ENCODE results near the gene TNK1.
"Not testable (repeated sequence)": the region's sequence is repeated elsewhere in the genome, so short reads cannot be mapped to it uniquely, and the experiment has no call there.

Gene TNK1

DNA sequence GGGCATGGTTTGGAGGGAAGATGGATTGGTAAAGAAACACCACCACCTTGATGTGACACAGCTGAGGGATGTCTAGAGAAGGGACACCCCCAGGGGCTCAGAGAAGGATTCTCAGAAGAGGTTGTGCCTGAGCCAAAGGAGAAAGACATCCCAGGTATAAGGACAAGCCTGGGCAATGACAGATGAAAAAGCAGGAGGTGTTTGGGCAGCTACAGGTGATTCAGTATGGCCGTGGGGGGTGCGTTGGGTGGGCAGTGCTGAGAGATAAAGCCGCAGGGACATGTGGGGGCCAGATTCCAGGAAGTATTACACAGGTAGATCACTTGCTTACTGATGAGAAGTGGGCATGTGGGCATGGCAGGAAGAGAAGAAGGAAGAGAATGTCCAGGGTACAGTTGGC, 19.0 kb upstream of the TNK1 start:
- Histone ChIP-seq H3K9ac (ENCODE audit: low read length) (no peak overlapping the region), H3K4me1 (ENCODE audit: insufficient read depth, low read length, severe bottlenecking) (no peaks in the 10 kb centered on the region), H3K79me2 (ENCODE audit: insufficient read depth, low read length) (no peaks in the 10 kb centered on the region), H3K27me3 (ENCODE audit: insufficient read depth, low read length) (peaks cover 10% of the 10 kb centered on the region; the same call in 1 of the 2 replicates), H3K4me2 (ENCODE audit: low read length) (no peak overlapping the region), H3K9me2 (ENCODE audit: low read depth, low read length) (no peaks in the 10 kb centered on the region), H3K4me3 (ENCODE audit: low read depth, low read length, poor library complexity, severe bottlenecking) (no peak overlapping the region), H3K36me3 (ENCODE audit: insufficient read depth, low read length) (no peaks in the 10 kb centered on the region), H3K27ac (ENCODE audit: low read depth, low read length, poor library complexity, severe bottlenecking) (no peak overlapping the region), H3F3A (ENCODE audit: insufficient read depth, low read length) (no peaks in the 10 kb centered on the region), H3K9me3 (ENCODE audit: low read length) (no peaks in the 10 kb centered on the region), H2AFZ (ENCODE audit: low read length) (no peak overlapping the region), H4K20me1 (ENCODE audit: insufficient read depth, low read length) (no peaks in the 10 kb centered on the region)
- TF ChIP-seq, protein P1, sequence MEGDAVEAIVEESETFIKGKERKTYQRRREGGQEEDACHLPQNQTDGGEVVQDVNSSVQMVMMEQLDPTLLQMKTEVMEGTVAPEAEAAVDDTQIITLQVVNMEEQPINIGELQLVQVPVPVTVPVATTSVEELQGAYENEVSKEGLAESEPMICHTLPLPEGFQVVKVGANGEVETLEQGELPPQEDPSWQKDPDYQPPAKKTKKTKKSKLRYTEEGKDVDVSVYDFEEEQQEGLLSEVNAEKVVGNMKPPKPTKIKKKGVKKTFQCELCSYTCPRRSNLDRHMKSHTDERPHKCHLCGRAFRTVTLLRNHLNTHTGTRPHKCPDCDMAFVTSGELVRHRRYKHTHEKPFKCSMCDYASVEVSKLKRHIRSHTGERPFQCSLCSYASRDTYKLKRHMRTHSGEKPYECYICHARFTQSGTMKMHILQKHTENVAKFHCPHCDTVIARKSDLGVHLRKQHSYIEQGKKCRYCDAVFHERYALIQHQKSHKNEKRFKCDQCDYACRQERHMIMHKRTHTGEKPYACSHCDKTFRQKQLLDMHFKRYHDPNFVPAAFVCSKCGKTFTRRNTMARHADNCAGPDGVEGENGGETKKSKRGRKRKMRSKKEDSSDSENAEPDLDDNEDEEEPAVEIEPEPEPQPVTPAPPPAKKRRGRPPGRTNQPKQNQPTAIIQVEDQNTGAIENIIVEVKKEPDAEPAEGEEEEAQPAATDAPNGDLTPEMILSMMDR (IDR thresholded peaks at IDR 0.05; ENCODE audit: low read length) = no peak
- TF ChIP-seq EZH2 (IDR thresholded peaks at IDR 0.05; ENCODE audit: borderline replicate concordance, low read length) = no peak

DNA sequence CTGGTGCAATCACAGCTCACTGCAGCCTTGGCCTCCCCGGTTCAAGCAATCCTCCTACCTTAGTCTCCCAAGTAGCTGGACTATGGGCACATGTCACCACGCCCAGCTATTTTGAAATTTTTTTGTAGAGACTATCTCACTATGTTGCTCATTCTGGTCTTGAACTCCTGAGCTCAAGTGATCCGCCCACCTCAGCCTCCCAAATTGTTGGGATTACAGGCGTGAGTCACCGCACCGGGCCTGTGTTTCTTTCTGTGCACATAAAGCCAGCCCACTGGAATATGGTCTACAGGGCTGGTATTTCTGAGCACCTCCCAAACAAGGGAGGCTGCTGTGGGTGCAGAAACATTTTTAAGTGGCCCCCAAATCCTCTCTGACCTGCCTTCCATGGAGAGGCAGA, 17.6 kb upstream of the TNK1 start:
- H3K27ac ChIP-seq (ENCODE audit: low read depth, low read length, poor library complexity, severe bottlenecking) = no peak overlapping the region
- peaks cover 10% of the 10 kb centered on the region; the same call in 1 of the 2 replicates for H3K27me3 ChIP-seq (ENCODE audit: insufficient read depth, low read length)
- H3K4me2 ChIP-seq (ENCODE audit: low read length) = no peak overlapping the region
- H3K4me1 ChIP-seq (ENCODE audit: insufficient read depth, low read length, severe bottlenecking) = no peaks in the 10 kb centered on the region
- H3K4me3 ChIP-seq (ENCODE audit: low read depth, low read length, poor library complexity, severe bottlenecking) = no peak overlapping the region
- no peaks in the 10 kb centered on the region for H3K36me3 ChIP-seq (ENCODE audit: insufficient read depth, low read length)
- H3K9me2 ChIP-seq (ENCODE audit: low read depth, low read length) = no peaks in the 10 kb centered on the region
- H3F3A ChIP-seq (ENCODE audit: insufficient read depth, low read length) = no peaks in the 10 kb centered on the region
- H4K20me1 ChIP-seq (ENCODE audit: insufficient read depth, low read length) = no peaks in the 10 kb centered on the region
- TF ChIP-seq EZH2 (IDR thresholded peaks at IDR 0.05; ENCODE audit: borderline replicate concordance, low read length) = no peak
- TF ChIP-seq, protein P1 (IDR thresholded peaks at IDR 0.05; ENCODE audit: low read length) = no peak
- no peaks in the 10 kb centered on the region for H3K9me3 ChIP-seq (ENCODE audit: low read length)
- H3K9ac ChIP-seq (ENCODE audit: low read length) = no peak overlapping the region
- H2AFZ ChIP-seq (ENCODE audit: low read length) = no peak overlapping the region
- no peaks in the 10 kb centered on the region for H3K79me2 ChIP-seq (ENCODE audit: insufficient read depth, low read length)

DNA sequence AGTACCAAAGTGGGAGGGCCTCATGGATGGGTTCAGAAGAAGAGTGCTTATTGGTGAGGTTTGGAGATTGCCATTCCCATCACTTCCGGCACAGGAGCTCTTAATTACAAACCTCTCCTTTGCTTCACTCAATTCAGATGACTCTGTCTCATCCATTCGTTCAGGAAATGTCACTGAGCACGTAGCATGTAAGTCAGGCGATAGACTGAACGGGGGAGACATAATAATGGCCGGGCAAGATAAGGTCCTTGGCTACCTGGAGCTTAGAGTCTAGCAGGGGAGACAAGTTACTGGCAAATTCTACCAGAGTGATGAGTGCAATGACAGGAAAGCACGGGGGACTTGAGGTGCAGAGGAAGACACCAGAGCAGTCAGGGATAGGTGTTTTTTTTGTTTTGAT, 14.9 kb upstream of the TNK1 start:
- H3K4me2 ChIP-seq (ENCODE audit: low read length); H3K79me2 ChIP-seq (ENCODE audit: insufficient read depth, low read length); H3K9me2 ChIP-seq (ENCODE audit: low read depth, low read length); H4K20me1 ChIP-seq (ENCODE audit: insufficient read depth, low read length); H3K4me1 ChIP-seq (ENCODE audit: insufficient read depth, low read length, severe bottlenecking); H3K36me3 ChIP-seq (ENCODE audit: insufficient read depth, low read length); H3K9me3 ChIP-seq (ENCODE audit: low read length); H3K9ac ChIP-seq (ENCODE audit: low read length); H3K27me3 ChIP-seq (ENCODE audit: insufficient read depth, low read length); H3K27ac ChIP-seq (ENCODE audit: low read depth, low read length, poor library complexity, severe bottlenecking); H2AFZ ChIP-seq (ENCODE audit: low read length); H3K4me3 ChIP-seq (ENCODE audit: low read depth, low read length, poor library complexity, severe bottlenecking); H3F3A ChIP-seq (ENCODE audit: insufficient read depth, low read length): not testable (repeated sequence)

DNA sequence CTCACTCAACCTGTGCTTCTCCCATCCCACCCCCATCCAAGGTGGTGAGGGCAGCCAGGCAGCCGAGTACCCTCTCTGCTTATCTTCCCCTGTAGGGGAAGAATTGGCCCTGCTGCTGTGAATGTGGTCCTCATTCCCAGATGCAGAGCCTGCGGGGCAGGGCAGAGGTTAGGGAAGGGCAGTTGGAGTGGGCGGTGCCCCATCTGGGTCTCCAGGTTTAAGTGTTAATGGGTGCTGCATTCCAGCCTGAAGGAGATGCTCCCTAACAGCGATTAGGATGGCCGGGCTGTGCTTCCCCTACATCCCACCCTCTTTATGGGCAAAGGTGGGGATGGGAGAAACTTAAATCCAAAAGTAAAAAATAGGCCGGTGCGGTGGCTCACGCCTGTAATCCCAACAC, 13.8 kb upstream of the TNK1 start:
- H3K9me2 ChIP-seq (ENCODE audit: low read depth, low read length) = no peaks in the 10 kb centered on the region
- no peak overlapping the region for H3K9ac ChIP-seq (ENCODE audit: low read length)
- no peaks in the 10 kb centered on the region for H3K9me3 ChIP-seq (ENCODE audit: low read length)
- H4K20me1 ChIP-seq (ENCODE audit: insufficient read depth, low read length) = no peaks in the 10 kb centered on the region
- no peak for TF ChIP-seq EZH2 (IDR thresholded peaks at IDR 0.05; ENCODE audit: borderline replicate concordance, low read length)
- TF ChIP-seq, protein P1 (IDR thresholded peaks at IDR 0.05; ENCODE audit: low read length) = no peak
- H3K36me3 ChIP-seq (ENCODE audit: insufficient read depth, low read length) = no peaks in the 10 kb centered on the region
- H3K4me1 ChIP-seq (ENCODE audit: insufficient read depth, low read length, severe bottlenecking) = no peaks in the 10 kb centered on the region
- H2AFZ ChIP-seq (ENCODE audit: low read length) = no peak overlapping the region
- 0 out of 2 replicates have a peak, but pooled peaks cover 5% of the 10 kb centered on the region for H3K27me3 ChIP-seq (ENCODE audit: insufficient read depth, low read length)
- no peak overlapping the region for H3K27ac ChIP-seq (ENCODE audit: low read depth, low read length, poor library complexity, severe bottlenecking)
- H3K4me3 ChIP-seq (ENCODE audit: low read depth, low read length, poor library complexity, severe bottlenecking) = no peak overlapping the region
- no peaks in the 10 kb centered on the region for H3F3A ChIP-seq (ENCODE audit: insufficient read depth, low read length)
- H3K79me2 ChIP-seq (ENCODE audit: insufficient read depth, low read length) = no peaks in the 10 kb centered on the region
- no peak overlapping the region for H3K4me2 ChIP-seq (ENCODE audit: low read length)
